Measurements from ENCODE around the gene C8B.

C8B gene

DNA sequence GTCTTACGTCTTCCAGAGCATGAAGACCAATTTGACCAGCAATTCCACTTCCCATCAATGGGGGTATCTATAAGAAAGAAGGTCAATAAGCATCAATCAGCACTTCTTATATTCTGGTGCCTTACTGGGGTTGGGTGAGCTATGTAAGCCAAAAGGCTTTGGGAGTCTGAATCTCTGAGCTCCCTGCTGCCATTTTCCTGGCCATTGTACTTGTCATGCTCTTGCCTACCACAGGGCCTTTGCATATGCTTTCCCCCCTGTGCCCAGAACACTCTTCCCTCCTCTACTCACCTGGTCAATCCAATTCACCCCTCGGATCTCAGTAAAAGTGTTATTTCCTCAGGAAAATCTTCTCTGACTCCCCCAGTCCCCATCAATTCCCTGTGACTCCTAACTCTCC is 36.3 kb downstream of the C8B start:
- no peak for DNase-seq

GRCh38 chr1:56927986-56928385 is 37.8 kb downstream of the C8B start:
- DNase-seq, result no peak

DNA sequence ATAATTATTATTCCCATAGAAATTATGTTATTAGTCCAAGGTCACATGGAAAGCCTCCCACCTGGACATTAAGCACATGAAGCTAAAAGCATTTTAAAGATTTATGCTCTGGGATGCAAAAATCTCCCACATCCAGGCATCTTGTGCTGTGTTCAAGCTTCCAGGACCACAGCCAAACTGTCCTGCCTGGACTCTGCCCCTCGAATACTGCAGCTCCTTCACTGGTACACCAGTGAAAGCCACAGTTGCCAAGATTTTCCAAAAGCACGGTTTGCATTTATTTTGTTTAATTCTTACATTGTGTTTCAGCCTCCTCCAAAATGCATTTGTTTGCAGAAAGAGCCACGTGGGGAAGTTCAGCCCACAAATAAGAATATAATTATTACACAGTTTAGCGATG is 38.6 kb downstream of the C8B start:
- DNase-seq, result no peak

DNA sequence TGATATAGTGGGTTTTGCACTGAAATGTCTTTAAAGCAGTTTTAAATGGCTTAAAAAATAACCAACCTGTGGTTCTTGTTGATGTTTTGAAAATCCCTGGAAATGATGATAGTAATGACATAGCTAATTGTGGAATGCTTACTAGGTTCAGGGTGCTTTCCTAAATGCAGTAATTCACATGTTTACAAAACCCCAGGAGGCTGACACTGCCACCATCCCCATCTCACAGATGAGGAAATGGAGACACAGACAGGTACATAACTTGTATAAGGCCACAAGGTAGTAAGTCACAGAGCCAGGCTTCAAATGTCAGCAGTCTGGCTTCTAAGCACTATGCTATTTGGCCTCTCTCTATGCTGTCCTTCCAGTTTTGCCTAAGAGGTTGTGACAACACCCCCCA is 40.6 kb downstream of the C8B start:
- no peak for DNase-seq

GRCh38 chr1:56924116-56924515 is 41.7 kb downstream of the C8B start:
- DNase-seq, result no peak

DNA sequence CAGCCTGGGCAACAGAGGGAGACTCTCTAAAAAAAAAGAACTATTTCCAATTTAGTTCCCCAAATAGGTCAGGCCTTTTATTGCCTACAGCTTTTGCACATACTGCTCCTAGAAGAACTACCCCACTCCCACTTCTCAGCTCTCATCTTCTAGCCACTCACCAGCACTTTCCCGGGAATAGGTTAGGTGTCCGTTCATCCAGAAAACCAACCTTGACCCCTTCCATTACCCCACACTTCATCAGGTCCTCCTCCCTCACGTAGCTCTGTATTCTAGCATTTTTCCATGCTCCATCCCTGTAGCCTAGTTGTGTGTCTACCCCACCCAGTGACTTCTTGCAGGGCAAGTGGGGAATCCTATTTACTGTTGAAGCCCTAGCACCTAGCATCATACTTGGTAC is 42.6 kb downstream of the C8B start:
- no peak for DNase-seq

- DNase-seq, result no peak
Measured at GRCh38 chr1:56922507-56922906, 43.3 kb downstream of the C8B start.

DNA sequence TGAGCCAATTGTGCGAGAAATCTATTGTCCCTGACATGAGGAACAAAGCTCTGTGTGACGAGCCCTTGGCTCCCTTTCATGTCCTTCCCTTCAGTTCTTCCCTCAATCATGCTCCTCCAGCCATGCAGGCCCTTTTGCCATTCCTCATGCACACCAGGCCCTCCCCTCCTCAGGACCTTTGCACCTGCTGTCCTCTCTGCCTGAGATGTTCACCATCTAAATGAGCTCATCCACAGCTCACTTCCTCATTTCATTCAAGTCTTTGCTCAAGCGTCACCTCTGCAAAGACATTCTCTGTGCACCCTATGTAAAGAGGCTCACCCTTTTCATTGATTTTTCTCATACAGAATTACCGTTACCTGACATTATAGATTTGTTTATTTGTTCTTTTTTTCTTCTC is 43.7 kb downstream of the C8B start:
- no peak for DNase-seq

DNA sequence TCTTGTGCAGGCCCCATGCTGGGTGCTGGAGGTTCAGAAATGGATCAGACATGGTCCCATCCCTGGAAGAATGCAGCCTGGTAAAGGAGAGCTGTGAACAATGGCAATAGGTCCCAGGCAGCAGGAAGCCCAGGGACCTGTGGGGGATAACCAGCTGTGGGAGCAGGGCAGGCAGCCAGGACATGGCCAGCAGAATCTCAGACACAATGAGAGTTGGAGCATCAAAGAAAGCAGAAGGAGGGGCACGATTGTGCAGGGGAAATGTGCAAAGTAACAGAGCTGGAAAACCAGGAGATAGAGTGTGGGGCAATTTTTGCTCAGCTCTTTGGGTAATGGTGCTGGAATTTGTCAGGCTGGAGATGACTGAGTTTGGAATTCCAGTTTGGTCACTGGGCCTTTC is 44.3 kb downstream of the C8B start:
- peak; percentile 17 for DNase-seq

GRCh38 chr1:56920591-56921001 is 45.2 kb downstream of the C8B start:
- DNase-seq, result peak; percentile 66

DNA sequence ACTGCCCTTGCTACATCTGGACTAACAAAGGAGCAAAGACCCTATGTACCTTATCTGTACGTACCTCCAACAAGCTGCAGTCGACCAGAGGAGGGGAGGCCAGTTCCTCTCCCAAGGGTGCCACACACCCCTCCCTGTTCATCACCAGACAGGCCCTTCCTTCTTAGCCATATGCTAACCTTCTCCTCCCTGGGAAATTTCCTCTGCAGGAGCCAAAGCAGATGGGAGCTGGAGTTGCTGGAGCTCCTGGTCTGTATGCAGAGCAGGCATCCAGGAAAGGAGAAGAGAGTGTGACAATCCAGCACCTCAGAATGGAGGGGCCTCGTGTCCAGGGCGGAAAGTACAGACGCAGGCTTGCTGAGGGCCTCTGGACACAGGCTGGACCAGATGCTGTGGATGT is 48.5 kb downstream of the C8B start:
- DNase-seq, result no peak

GRCh38 chr1:56916630-56917029 is 49.2 kb downstream of the C8B start:
- no peak for DNase-seq

DNA sequence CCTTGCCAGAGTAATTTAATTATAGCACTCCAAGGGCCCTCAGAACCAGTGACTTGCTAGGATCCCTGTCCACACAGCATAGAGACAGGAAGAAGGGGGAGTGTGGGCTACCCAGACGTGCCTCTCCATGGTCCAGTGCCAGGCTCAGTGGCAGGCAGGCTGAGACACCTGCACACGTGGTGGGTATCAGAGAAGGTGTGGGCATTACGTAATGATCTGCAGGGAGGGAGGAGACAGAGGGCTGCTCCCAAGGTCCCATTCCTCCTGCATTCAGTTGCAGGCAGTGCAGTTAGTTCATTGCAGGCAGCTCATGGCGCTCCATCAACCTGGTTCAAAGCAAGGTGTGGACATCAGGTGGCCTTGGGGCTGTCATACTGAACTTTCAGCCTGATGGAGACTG is 49.9 kb downstream of the C8B start:
- DNase-seq, result no peak

DNA sequence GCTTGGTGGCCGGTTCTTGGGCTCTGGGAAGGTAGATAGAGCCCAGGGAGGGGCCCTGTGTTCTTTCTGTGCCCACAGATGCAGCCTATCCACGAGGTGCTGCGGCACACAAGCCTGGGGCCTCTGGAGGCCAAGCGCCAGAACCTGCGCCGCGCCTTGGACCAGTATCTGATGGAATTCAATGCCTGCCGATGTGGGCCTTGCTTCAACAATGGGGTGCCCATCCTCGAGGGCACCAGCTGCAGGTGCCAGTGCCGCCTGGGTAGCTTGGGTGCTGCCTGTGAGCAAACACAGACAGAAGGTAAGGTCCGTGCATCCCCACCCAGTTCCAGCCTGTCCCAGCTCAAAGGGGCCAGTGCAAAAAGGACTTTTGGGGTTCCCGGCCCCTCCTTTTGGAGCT is 53.5 kb downstream of the C8B start:
- no peak for DNase-seq

DNA sequence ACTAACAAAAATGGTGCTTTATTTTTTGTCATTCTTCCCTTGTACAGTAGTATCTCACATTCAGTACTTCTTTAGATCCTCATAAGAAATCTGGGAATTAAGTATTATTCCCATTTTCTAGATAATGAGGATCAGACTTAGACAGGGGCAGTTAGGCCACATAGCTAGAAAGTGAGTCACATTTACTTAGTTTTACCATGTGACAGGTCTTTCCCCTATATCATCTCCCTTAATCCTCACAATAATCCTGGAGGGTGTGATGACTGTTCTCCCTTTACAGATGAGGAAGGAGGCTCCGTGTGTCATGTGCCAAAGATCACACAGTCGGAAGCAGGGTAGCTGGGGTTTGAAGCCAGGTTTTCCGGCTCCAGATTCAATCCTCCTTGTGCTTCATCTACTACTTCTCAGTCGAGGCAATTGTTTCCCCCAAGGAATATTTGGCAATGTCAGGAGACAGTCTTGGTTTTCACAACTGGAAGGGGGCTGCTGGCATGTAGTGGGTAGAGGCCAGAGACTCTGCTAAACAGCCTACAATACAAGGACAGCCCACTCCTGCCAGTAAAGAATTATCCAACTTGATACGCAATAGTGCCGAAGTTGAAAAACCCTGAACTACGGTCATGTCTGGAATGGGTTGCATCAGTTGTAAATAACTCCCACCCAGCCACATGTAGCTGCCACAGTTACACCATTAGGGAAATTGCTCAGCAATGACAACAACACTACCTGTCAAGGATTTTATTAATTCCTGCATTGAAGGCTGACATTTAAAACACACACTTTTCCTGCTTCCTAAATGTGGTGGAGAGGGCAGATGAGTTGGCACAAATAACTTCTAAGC is 54.5 kb downstream of the C8B start:
- DNase-seq, result peak; percentile 93

- no peak for DNase-seq
Measured at GRCh38 chr1:56910441-56910985, 55.3 kb downstream of the C8B start.

DNA sequence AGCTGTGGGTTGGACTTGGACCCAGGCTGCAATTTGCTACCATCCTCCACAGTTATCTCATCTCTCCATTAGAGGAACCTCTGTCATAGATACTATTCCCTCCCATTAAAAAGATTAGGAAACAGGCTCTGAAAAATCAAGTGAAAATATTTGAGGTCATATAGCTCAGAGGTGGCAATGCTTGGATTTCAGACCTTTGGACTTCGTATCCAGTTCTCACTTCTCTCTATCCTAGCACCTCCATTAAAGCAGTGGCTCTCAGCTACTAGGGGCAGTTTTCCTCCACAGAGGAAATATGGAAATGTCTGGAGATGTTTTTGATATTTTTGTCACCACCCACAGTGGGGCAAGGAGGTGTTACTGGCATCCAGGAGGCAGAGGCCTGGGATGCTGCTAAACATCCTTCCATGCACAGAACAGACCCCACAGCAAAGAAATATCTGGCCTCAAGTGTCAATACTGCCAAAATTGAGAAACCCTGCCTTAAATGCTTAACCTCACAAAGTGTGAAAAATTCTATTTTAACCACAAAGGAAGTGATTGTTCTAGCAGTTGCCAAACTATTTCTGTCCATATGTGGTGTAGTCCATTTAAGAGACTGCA is 57.1 kb downstream of the C8B start:
- peak; percentile 87 for DNase-seq

GRCh38 chr1:56905667-56906066 is 60.1 kb downstream of the C8B start:
- DNase-seq, result no peak

DNA sequence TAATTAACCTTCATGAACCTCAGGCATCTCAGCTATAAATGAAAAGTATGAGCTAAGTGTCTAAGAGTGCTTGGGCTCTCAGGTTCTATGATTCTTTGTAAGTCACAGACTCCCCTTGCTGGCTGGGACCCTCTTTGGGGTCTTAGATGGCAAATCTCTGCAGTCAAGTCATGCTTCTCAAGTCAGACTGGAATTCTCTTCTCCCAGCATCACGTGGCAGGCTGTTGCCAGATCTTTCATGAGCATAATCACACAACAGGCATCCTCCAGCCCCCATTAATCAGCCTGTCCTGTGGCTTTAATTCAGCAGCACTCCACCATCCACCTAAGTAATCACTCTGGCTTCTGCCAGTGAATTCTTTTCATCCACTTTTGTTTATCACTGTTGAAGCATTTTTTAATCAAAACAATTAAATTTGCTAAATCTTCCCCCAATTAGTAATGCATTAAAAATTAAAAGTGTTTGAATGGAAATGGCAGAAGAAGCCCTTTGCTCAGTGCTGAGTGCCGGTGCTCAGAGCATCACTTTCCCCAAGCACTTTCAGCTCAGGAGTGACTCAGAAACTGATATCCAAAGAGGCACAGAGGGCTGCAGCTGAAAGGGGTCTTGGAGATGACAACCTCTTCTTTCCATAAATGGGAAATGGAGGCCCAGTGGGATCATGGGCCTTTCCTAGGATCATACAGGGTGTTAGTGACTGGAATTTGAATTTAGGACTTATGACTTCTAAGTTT is 61.0 kb downstream of the C8B start:
- DNase-seq, result peak; percentile 79

GRCh38 chr1:56903778-56904177 is 62.0 kb downstream of the C8B start:
- no peak for DNase-seq

DNA sequence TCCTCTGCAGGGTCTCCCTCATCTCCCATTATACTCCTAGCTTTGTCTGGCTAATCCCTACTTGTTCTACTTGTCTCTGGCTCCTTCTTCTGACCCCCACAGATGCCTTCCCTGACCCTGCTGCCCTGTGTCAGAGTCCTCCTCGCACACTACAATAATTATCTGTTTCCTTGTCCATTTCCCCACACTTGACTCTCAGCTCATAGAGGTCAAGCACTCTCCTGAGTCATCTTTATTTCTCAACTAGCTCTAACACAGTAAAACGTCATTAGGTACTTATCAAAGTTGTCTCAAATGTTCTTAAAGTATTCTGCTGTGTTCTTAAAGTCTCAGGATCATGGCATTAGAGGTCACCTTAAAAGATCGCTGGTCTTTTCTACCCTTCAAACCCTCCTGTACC is 64.1 kb downstream of the C8B start:
- DNase-seq, result no peak

DNA sequence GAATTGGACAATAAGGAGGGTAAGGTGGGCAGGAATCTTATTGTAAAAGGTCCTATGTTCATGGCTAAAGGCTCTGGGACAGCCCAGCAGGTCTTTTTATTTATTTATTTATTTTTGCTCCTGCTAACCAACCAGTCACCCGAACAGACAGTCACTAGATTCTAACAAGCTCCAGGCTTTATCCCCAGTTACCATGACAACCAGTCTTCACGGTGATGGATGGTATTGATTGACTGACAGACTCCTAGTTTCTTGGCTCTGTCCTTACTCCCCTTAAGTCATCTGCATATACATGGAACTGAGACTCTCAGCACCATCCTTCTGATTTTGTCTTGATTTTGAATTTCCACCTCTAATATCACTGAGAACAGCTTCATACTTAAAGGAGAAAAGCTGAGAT is 66.9 kb downstream of the C8B start:
- DNase-seq, result no peak

DNA sequence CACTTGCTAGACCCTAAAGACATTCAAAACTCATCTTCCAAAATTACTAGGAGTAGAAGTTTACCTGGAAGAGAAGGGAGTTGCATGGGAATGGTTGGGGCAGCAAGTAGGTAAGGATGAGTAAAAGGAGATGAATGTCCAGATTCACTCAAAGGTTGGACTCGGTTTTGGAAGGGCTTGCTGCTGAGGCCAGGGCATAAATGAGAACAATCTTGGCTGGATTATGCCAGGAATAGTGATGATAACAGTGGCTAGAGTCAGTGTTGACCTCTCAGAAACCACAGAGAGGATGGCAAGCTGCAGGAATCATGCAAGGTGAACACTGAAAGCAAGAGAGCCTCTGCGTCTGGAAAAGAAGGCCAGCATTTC is 67.8 kb downstream of the C8B start:
- DNase-seq, result no peak
